ENCODE measurements around the gene DYNC2H1. TPM values are rescaled to one million over a fixed set of nuclear protein-coding genes. Genes with fewer than 3 reads are reported as not detected.
"Not testable (repeated sequence)": the region's sequence is repeated elsewhere in the genome, so short reads cannot be mapped to it uniquely, and the experiment has no call there.

Gene DYNC2H1
- total RNA-seq, 3 donors from 2014 or later = 36.7 to 46.2 (median 40.3) TPM

DNA sequence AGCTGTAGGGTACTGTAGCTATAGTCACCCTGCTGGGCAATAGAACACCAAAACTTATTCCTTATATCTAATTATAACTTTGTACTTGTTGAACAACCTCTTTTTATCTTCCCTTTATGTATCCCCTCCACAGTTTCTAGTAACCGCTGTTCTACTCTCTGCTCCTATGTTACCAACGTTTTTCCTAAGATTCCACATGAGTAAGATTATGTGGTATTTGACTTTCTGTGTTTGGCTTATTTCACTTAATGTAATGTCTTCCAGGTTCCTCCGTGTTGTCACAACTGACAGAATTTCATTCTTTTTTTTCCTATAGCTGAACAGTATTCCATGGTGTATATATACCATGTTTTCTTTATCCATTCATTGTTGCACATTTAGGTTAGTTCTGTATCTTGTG, 258.4 kb downstream of the DYNC2H1 start:
- Histone ChIP-seq H3K27me3 (no peaks in the 10 kb centered on the region), H3K36me3 (no peaks in the 10 kb centered on the region), H3K4me3 (no peak overlapping the region), H3K9me3 (no peaks in the 10 kb centered on the region), H3K4me1 (no peaks in the 10 kb centered on the region), H3K27ac (no peak overlapping the region)
- TF ChIP-seq POLR2A (IDR thresholded peaks at IDR 0.05) = no peak
- TF ChIP-seq, protein P1, sequence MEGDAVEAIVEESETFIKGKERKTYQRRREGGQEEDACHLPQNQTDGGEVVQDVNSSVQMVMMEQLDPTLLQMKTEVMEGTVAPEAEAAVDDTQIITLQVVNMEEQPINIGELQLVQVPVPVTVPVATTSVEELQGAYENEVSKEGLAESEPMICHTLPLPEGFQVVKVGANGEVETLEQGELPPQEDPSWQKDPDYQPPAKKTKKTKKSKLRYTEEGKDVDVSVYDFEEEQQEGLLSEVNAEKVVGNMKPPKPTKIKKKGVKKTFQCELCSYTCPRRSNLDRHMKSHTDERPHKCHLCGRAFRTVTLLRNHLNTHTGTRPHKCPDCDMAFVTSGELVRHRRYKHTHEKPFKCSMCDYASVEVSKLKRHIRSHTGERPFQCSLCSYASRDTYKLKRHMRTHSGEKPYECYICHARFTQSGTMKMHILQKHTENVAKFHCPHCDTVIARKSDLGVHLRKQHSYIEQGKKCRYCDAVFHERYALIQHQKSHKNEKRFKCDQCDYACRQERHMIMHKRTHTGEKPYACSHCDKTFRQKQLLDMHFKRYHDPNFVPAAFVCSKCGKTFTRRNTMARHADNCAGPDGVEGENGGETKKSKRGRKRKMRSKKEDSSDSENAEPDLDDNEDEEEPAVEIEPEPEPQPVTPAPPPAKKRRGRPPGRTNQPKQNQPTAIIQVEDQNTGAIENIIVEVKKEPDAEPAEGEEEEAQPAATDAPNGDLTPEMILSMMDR (IDR thresholded peaks at IDR 0.05) = no peak
- TF ChIP-seq POLR2AphosphoS5 (IDR thresholded peaks at IDR 0.05) = no peak
- no peak for DNase-seq (ENCODE audit: low spot score in 2 of 2)
- intact Hi-C loops (cut with DNase I; ENCODE audit: low total_unique reads) = no loop called here

DNA sequence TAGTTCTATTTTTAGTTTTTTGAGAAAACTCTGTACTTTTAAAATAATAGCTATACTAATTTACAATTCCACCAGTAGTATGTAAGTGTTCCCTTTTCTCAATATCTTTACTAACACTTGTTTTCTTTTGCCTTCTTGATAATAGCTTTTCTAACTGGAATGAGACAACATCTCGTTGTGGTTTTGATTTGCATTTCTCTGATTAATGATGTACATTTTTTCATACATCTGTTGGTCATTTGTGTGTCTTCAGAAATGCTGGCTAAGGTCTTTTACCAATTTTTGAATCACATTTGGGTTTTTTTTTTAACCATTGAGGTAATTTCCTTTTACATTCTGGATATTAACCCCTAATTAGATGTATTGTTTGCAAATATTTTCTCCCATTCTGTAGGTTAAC, 258.9 kb downstream of the DYNC2H1 start:
- Histone ChIP-seq H3K9me3 (no peaks in the 10 kb centered on the region), H3K27ac (no peak overlapping the region), H3K4me3 (no peak overlapping the region), H3K4me1 (no peaks in the 10 kb centered on the region), H3K36me3 (no peaks in the 10 kb centered on the region), H3K27me3 (no peaks in the 10 kb centered on the region)
- DNase-seq (ENCODE audit: low spot score in 2 of 2) = no peak
- intact Hi-C loops (cut with DNase I; ENCODE audit: low total_unique reads) = no loop called here
- TF ChIP-seq POLR2A (IDR thresholded peaks at IDR 0.05) (no peak), POLR2AphosphoS5 (IDR thresholded peaks at IDR 0.05) (no peak)
- TF ChIP-seq, protein P1 (IDR thresholded peaks at IDR 0.05) = no peak

DNA sequence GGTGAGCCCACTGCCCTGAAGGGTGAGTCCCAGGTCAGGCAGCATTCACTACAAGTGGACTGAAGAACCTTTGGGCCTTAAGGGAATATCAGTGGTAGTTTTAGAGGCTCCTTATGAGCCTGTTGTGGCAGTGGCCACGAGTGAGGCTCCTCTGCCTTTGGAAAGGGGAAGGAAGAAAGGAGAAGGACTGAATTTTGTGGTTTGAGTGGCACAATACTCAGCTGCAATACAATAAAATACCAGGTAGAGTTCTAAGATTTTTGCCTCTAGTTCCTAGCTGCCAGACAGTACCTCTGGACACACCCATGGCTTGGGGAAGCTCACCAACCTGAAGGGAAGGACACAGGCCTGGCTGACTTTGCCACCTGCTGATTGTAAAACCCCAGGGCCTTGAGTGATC, 260.9 kb downstream of the DYNC2H1 start:
- H3K4me3 ChIP-seq = no peak overlapping the region
- H3K27me3 ChIP-seq = no peaks in the 10 kb centered on the region
- no peak overlapping the region for H3K27ac ChIP-seq
- intact Hi-C loops (cut with DNase I; ENCODE audit: low total_unique reads) = no loop called here
- H3K4me1 ChIP-seq = no peaks in the 10 kb centered on the region
- TF ChIP-seq POLR2AphosphoS5 (IDR thresholded peaks at IDR 0.05) (no peak), POLR2A (IDR thresholded peaks at IDR 0.05) (no peak)
- TF ChIP-seq, protein P1 (IDR thresholded peaks at IDR 0.05) = no peak
- DNase-seq (ENCODE audit: low spot score in 2 of 2) = no peak
- peaks cover 4 to 16% of the 10 kb centered on the region in 2 donors for H3K9me3 ChIP-seq
- no peaks in the 10 kb centered on the region for H3K36me3 ChIP-seq

DNA sequence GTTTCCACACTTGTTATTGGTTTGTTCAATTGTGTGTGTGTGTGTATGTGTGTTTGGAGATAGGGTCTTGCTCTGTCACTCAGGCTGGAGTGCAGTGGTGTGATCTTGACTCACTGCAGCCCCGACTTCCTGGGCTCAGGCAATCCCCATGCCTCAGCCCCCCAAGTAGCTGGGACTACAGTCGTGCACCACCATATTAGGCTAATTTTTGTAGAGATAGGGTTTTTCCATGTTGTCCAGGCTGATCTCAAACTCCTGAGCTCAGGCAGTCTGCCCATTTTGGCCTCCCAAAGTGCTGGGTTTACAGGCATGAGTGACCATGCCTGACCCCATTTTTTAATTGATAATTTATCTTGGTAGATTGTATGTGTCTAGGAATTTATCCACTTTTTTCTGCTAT, 263.7 kb downstream of the DYNC2H1 start:
- Histone ChIP-seq H3K4me3 (no peak overlapping the region), H3K4me1 (no peaks in the 10 kb centered on the region), H3K27ac (no peak overlapping the region), H3K36me3 (no peaks in the 10 kb centered on the region), H3K9me3 (peaks cover 13 to 22% of the 10 kb centered on the region in 2 donors), H3K27me3 (no peaks in the 10 kb centered on the region)
- TF ChIP-seq POLR2A (IDR thresholded peaks at IDR 0.05) (no peak), POLR2AphosphoS5 (IDR thresholded peaks at IDR 0.05) (no peak)
- TF ChIP-seq, protein P1 (IDR thresholded peaks at IDR 0.05) = no peak
- DNase-seq (ENCODE audit: low spot score in 2 of 2) = no peak
- intact Hi-C loops (cut with DNase I; ENCODE audit: low total_unique reads) = no loop called here

DNA sequence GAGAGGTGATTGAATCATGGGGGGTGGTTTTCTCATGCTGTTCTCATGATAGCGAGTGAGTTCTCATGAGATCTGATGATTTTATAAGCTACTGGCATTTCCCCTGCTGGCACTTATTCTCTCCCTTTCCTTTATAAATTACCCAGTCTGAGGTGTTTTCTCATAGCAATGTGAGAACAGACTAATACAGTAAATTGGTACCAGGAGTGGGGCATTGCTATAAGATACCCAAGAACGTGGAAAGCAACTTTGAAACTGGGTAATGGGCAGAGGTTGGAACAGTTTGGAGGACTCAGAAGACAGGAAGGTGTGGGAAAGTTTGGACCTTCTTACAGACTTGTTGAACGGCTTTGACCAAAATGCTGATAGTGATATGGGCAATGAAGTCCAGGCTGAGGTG, 265.0 kb downstream of the DYNC2H1 start:
- H3K36me3 ChIP-seq; DNase-seq (ENCODE audit: low spot score in 2 of 2); intact Hi-C loops (cut with DNase I; ENCODE audit: low total_unique reads); H3K4me3 ChIP-seq; H3K27ac ChIP-seq; H3K4me1 ChIP-seq; H3K27me3 ChIP-seq: not testable (repeated sequence)
- peaks cover 13 to 22% of the 10 kb centered on the region in 2 donors for H3K9me3 ChIP-seq

DNA sequence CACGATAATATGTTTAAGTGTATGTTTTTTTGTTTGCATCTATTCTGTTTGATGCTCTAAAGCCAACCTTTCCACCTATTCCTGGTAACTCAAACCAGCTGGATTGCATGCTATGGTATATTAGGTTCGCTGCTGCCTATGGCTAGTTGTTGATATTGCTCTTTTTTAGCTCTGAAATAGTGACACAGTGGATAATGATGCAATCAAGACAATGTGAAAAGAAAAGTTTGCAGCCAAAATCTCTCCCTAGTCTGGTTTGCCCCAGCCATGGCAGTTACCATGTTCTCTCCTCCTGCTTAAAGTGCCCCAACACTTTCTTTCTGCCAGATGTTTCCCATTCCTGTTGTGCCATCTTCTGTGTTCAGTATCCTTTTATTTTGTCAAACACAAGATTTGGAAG, 269.7 kb downstream of the DYNC2H1 start:
- Histone ChIP-seq H3K9me3 (peaks cover 13 to 17% of the 10 kb centered on the region in 2 donors), H3K27me3 (no peaks in the 10 kb centered on the region)
- intact Hi-C loops (cut with DNase I; ENCODE audit: low total_unique reads) = loop anchor here (5.0 kb wide), 1 partner anchor 928 kb away; no protein-coding TSS in a partner anchor

More for the DNA sequence above, 269.7 kb downstream of the DYNC2H1 start:
- no peak overlapping the region for H3K4me3 ChIP-seq
- H3K36me3 ChIP-seq = no peaks in the 10 kb centered on the region
- DNase-seq (ENCODE audit: low spot score in 2 of 2) = no peak
- H3K27ac ChIP-seq = no peak overlapping the region
- no peak for TF ChIP-seq POLR2AphosphoS5 (IDR thresholded peaks at IDR 0.05)
- H3K4me1 ChIP-seq = no peaks in the 10 kb centered on the region
